HUES48 (cell line): ENCODE data around the gene PTPRG.

ENCODE experiments used
- H3K27ac ChIP-seq: one replicate; pipeline ENCODE4 v1.7.0; 2013; ENCODE audit warnings: low read depth, low read length, inconsistent platforms
- H3K27me3 ChIP-seq: 2 replicates; pipeline ENCODE4 v1.6.1; 2013; ENCODE audit warnings: mild to moderate bottlenecking, low read length; ENCODE audit not compliant: control insufficient read depth, insufficient read depth
- H3K36me3 ChIP-seq: 2 replicates; pipeline ENCODE4 v1.6.1; 2013; ENCODE audit warnings: low read length; ENCODE audit not compliant: control insufficient read depth, insufficient read depth
- H3K4me1 ChIP-seq: 2 replicates; pipeline ENCODE4 v1.6.1; 2013; ENCODE audit warnings: mild to moderate bottlenecking, low read length; ENCODE audit not compliant: control insufficient read depth, insufficient read depth
- H3K4me3 ChIP-seq: 2 replicates; pipeline ENCODE4 v1.5.1; 2013; ENCODE audit warnings: mild to moderate bottlenecking, low read depth, low read length
- H3K9ac ChIP-seq: 2 replicates; pipeline ENCODE4 v1.6.1; 2013; ENCODE audit warnings: mild to moderate bottlenecking, low read depth, low read length, moderate library complexity
- H3K9me3 ChIP-seq: 2 replicates; pipeline ENCODE4 v1.6.1; 2013; ENCODE audit warnings: low read length; ENCODE audit not compliant: control insufficient read depth, insufficient read depth

PTPRG gene

GRCh38 chr3:61591300-61591699 is 29.9 kb downstream of the PTPRG start:
- no peaks in the 10 kb centered on the region for H3K27me3 ChIP-seq
- no peaks in the 10 kb centered on the region for H3K9me3 ChIP-seq
- H3K9ac ChIP-seq: no peak overlapping the region
- peaks cover 20% of the 10 kb centered on the region for H3K36me3 ChIP-seq
- H3K4me3 ChIP-seq: no peak overlapping the region
- peaks cover 37% of the 10 kb centered on the region for H3K4me1 ChIP-seq
- no peak overlapping the region for H3K27ac ChIP-seq

- H3K27me3 ChIP-seq: no peaks in the 10 kb centered on the region
- H3K9me3 ChIP-seq: no peaks in the 10 kb centered on the region
- no peak overlapping the region for H3K4me3 ChIP-seq
- no peak overlapping the region for H3K27ac ChIP-seq
- H3K4me1 ChIP-seq: peaks cover 46% of the 10 kb centered on the region
- H3K9ac ChIP-seq: no peak overlapping the region
- H3K36me3 ChIP-seq: peaks cover 11% of the 10 kb centered on the region
Measured at GRCh38 chr3:61593446-61594029, 32.2 kb downstream of the PTPRG start.

DNA sequence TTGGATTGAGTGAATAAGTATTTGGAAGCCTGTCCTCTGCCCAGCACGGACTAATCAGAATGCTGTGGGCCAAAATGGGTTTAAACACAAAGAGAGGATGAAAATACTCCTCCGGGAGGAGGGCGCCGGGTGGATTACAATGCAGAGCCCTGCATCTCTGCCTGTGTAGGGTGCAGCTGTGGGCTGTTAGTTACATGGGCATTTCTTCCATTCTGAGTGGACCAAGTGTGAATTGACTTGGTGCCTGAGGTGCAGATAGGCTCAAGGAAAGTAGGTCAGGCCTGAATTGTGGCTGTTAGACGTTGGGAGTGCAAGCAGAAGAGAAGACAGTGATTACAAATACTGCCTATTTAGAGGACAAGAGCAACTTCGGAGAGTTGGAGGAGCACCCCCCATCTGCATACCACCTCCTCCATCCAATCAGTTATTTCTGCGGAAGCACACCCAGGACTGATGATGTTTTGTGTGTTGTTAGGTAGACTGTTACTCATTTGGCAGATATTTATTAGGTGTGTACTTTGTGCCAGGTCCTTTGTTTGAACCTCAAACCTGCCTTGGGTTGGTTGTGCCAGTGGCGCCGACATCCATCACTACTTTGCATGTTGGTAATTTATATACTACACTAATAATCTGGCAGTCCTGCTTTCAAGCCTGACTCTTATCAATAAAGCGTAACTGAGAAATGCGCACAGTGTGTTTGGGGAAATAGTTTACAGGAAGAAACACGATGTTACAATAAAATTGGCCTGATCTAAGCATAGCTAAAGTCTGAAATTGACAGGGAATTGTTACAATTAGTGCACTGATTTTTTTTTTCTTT is 33.0 kb downstream of the PTPRG start:
- H3K36me3 ChIP-seq: 0 out of 2 replicates have a peak, but pooled peaks cover 4% of the 10 kb centered on the region
- peaks cover 46% of the 10 kb centered on the region for H3K4me1 ChIP-seq
- no peak overlapping the region for H3K27ac ChIP-seq
- no peaks in the 10 kb centered on the region for H3K27me3 ChIP-seq
- no peaks in the 10 kb centered on the region for H3K9me3 ChIP-seq
- H3K9ac ChIP-seq: no peak overlapping the region
- H3K4me3 ChIP-seq: no peak overlapping the region

GRCh38 chr3:61594964-61595285 is 33.6 kb downstream of the PTPRG start:
- Histone ChIP-seq H3K27ac (no peak overlapping the region), H3K36me3 (no peaks in the 10 kb centered on the region), H3K9ac (no peak overlapping the region), H3K9me3 (no peaks in the 10 kb centered on the region), H3K4me3 (no peak overlapping the region), H3K27me3 (no peaks in the 10 kb centered on the region), H3K4me1 (peaks cover 46% of the 10 kb centered on the region)

DNA sequence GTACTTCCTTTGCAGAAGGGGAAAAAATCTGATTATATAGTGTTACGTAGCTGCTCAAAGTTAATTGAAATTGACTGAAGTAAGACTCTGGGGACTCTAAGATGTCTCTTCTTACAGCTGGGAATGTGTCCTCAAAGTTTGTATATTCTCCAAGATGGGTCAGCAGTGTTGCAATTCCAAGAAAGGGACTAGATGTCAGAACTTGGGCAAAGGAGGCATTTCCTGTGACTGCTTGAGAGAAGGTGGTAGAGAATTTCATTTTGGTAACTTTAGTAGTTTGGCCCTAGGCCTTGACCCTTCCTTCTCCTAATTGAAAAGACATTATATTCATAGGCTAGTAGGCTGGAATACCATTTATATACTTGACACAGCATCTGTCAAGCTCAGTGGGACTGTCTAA is 33.9 kb downstream of the PTPRG start:
- Histone ChIP-seq H3K27me3 (no peaks in the 10 kb centered on the region), H3K4me1 (peaks cover 46% of the 10 kb centered on the region), H3K27ac (no peak overlapping the region), H3K4me3 (no peak overlapping the region), H3K9me3 (no peaks in the 10 kb centered on the region), H3K9ac (no peak overlapping the region), H3K36me3 (no peaks in the 10 kb centered on the region)

GRCh38 chr3:61595826-61596225 is 34.5 kb downstream of the PTPRG start:
- H3K9me3 ChIP-seq: no peaks in the 10 kb centered on the region
- no peak overlapping the region for H3K27ac ChIP-seq
- H3K36me3 ChIP-seq: no peaks in the 10 kb centered on the region
- H3K9ac ChIP-seq: no peak overlapping the region
- H3K4me3 ChIP-seq: no peak overlapping the region
- no peaks in the 10 kb centered on the region for H3K27me3 ChIP-seq
- H3K4me1 ChIP-seq: peaks cover 46% of the 10 kb centered on the region

DNA sequence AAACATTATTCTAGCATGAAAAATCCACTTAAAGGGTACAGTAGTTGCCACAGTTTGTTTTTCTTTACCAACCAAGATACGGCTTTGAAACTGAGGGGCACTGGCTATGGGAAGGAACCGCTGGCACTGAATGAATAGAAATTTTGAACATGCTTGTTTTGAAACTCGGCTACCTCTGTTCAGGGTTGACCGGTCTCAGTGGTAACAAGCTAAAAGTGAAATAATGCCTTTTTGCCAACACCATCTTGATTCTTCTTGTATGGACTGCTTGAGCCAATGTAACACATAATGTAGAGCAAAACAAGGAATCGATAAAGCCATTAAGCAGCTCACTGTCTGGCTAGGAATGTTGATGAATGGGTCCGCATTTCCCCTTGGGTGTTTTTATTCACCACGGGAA is 36.5 kb downstream of the PTPRG start:
- peaks cover 38% of the 10 kb centered on the region for H3K4me1 ChIP-seq
- no peaks in the 10 kb centered on the region for H3K9me3 ChIP-seq
- H3K36me3 ChIP-seq: no peaks in the 10 kb centered on the region
- no peaks in the 10 kb centered on the region for H3K27me3 ChIP-seq
- no peak overlapping the region for H3K27ac ChIP-seq
- H3K4me3 ChIP-seq: no peak overlapping the region
- no peak overlapping the region for H3K9ac ChIP-seq

GRCh38 chr3:61600195-61600594 is 38.8 kb downstream of the PTPRG start:
- peaks cover 19% of the 10 kb centered on the region for H3K4me1 ChIP-seq
- no peaks in the 10 kb centered on the region for H3K27me3 ChIP-seq
- peaks cover 5% of the 10 kb centered on the region; the same call in 1 of the 2 replicates for H3K36me3 ChIP-seq
- no peak overlapping the region for H3K4me3 ChIP-seq
- no peak overlapping the region for H3K9ac ChIP-seq
- H3K27ac ChIP-seq: no peak overlapping the region
- 0 out of 2 replicates have a peak, but pooled peaks cover 3% of the 10 kb centered on the region for H3K9me3 ChIP-seq

DNA sequence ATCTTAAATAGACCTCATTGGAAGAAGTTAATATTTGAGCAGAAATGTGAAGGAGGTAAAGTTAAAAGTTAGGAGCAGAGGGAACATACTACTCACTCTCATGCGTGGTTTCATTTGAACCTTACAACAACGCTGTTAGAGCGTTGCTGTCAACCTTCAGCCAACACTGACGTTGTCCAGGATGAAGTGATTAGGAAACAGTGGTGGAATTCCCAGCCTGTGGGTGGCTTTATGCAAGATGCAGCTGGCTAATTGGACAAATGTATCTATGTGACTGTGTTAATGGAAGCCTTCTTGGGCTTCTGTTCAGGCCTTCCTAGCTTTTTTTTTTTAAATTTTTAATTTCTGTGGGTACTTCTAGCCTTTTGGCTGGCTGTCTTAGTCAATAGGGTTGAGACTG is 40.5 kb downstream of the PTPRG start:
- Histone ChIP-seq H3K27me3 (no peaks in the 10 kb centered on the region), H3K27ac (no peak overlapping the region), H3K9ac (no peak overlapping the region), H3K36me3 (peaks cover 5% of the 10 kb centered on the region; the same call in 1 of the 2 replicates), H3K9me3 (0 out of 2 replicates have a peak, but pooled peaks cover 3% of the 10 kb centered on the region), H3K4me1 (peaks cover 7% of the 10 kb centered on the region), H3K4me3 (no peak overlapping the region)

- H3K9me3 ChIP-seq: 0 out of 2 replicates have a peak, but pooled peaks cover 3% of the 10 kb centered on the region
- peaks cover 5% of the 10 kb centered on the region; the same call in 1 of the 2 replicates for H3K4me1 ChIP-seq
- H3K27me3 ChIP-seq: no peaks in the 10 kb centered on the region
- H3K27ac ChIP-seq: no peak overlapping the region
- peaks cover 5% of the 10 kb centered on the region; the same call in 1 of the 2 replicates for H3K36me3 ChIP-seq
- H3K9ac ChIP-seq: no peak overlapping the region
- H3K4me3 ChIP-seq: no peak overlapping the region
Measured at GRCh38 chr3:61602466-61602865, 41.1 kb downstream of the PTPRG start.

DNA sequence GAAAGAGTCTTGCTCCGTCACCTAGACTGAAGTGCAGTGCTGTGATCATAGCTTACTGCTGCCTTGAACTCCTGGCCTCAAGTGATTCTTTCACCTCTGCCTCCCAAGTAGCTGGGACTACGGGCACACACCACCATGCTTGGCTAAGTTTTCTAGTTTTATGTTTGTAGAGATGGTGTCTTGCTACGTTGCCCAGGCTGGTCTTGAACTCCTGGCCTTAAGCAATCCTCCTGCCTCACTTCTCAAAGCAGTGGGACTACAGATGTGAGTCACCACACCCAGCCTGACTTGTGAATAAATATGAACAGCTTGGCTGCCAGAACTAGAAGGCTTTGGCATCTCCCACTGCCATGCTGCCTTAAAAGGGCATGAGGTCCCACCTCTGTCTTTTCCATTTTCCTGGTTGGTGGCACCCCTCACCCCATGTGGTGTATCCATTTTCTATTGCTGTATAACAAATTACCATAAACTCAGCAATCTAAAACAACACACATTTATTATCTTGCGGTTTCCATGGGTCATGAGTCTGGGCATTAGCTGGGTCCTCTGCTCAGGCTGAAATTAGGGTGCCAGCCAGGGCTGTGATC is 44.3 kb downstream of the PTPRG start:
- no peaks in the 10 kb centered on the region for H3K27me3 ChIP-seq
- no peak overlapping the region for H3K27ac ChIP-seq
- peaks cover 5% of the 10 kb centered on the region; the same call in 1 of the 2 replicates for H3K36me3 ChIP-seq
- no peak overlapping the region for H3K4me3 ChIP-seq
- H3K4me1 ChIP-seq: peaks cover 10% of the 10 kb centered on the region; the same call in 1 of the 2 replicates
- H3K9me3 ChIP-seq: 0 out of 2 replicates have a peak, but pooled peaks cover 3% of the 10 kb centered on the region
- no peak overlapping the region for H3K9ac ChIP-seq
